Fibroblast of skin of right biceps (primary cell): ENCODE results near the gene SKAP1.

Experiments used
- DNase-seq: peaks from one replicate; pipeline ENCODE4 v3.0.0-alpha.2; 2013

The SKAP1 gene

DNA sequence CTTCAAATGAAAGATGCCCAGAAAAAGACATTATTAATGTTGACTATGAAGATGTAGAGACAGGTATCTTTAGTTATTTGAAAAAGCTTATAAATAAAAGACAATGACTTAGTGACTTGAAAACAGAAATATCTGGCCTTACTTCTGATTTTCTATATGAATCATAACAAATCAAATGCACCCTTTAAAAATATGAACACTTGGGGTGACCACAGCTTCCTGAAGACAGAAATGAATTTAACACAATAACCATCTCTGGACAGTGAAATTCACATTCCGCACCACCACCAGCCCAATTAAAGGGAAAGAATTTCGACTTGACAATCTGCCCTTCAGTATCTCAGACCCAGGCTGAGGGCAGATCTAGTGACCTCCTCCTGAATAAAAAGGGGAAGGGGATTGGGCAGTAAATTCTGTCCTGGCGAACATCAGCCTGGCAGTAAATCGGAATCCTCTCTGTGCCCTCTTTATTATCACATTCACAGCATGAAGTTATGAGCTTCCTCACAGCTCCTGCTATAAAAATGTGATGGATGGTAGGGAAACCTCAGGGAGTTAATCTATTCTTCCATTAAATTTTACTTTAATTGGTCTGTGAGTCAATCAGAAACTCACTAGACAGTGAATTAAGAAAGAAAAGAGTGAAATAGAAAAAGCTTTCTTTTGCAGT, 190.9 kb downstream of the SKAP1 start:
- DNase-seq: no peak

GRCh38 chr17:48237456-48237855, 192.6 kb downstream of the SKAP1 start:
- peak; percentile 40 for DNase-seq

- DNase-seq: peak; percentile 94
These were observed 193.3 kb downstream of the SKAP1 start for GRCh38 chr17:48236681-48237134.

DNA sequence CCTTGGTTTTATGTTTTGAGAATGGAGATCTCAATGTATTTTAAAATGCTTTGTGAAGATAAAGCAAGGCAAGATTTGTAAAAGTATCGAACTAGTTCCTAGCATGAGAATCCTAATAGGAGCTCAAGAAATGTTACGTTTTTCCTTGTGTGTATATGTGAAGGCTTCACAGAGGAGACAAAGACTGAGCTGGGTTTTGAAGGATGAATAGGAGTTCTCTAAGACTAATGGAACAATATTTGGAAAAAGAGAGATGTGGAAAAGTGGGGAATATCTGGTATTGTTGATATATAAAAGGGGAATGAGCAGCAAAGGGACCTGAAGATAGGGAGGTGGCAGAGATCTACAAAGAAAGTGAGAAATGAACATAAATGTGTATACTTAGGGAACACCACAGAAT, 195.1 kb downstream of the SKAP1 start:
- no peak for DNase-seq

GRCh38 chr17:48231995-48232959, 197.7 kb downstream of the SKAP1 start:
- no peak for DNase-seq

DNA sequence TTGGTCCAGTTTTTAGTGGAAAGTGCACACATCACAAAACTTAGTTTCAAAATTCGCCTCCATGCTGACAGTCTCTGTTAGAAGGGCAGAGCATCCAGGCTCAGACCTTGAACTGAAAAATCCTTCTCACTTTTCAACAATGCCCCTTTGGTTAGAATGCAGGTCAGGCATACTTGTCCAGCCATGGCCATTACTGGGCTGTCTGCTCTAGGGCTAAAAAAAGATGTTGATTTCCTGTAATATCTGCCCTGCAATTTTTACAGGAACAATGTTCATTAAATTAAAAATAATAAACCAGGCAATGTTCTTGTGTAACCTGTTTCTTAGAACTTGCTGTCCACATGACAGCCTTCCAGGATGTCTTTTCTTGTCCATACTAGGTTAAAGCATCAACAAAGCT, 200.1 kb downstream of the SKAP1 start:
- no peak for DNase-seq

- DNase-seq: no peak
These were observed 201.3 kb downstream of the SKAP1 start for GRCh38 chr17:48228720-48229119.

- no peak for DNase-seq
These were observed 204.1 kb downstream of the SKAP1 start for GRCh38 chr17:48225725-48226567.

DNA sequence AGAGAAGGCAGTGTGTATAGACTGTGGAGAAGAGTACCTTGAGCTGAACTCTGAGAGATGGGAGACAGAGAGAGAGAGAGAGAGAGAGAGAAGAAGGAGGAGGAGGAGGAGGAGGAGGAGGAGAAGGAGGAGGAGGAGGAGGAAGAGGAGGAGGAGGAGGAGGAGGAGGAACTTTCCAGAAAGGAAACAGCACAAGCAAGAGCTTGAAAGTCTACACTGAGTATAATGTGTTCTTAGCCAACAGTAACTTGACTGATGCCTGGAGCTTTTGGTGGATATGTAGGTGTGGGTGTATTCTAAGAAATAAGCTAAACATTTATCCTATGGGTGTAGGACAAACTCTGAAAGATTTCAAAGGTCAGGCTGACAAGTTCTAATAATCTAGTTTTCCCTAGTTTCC, 206.1 kb downstream of the SKAP1 start:
- no peak for DNase-seq

DNA sequence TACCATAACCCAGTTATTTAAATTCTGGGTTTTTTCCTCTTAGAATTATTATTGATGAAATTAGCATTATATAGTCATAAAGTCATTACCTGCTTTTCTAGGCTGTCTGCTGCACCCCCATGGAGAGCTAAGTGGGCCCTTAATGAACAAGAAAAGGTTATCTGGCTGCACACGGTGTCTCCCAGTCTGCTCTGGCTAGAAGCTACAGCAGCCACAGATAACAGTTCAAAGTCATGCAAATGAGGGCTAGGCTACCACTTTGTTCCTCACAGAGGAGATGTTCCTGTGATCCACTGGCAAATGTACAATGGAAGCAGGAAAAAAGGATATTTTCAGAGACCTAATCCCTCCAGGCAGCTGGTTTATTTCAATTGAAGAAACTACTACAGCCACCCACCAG, 210.4 kb downstream of the SKAP1 start:
- no peak for DNase-seq

- peak; percentile 40 for DNase-seq
These were observed 214.4 kb downstream of the SKAP1 start for GRCh38 chr17:48215583-48216139.

- DNase-seq: no peak
These were observed 216.2 kb downstream of the SKAP1 start for GRCh38 chr17:48213797-48214196.

DNA sequence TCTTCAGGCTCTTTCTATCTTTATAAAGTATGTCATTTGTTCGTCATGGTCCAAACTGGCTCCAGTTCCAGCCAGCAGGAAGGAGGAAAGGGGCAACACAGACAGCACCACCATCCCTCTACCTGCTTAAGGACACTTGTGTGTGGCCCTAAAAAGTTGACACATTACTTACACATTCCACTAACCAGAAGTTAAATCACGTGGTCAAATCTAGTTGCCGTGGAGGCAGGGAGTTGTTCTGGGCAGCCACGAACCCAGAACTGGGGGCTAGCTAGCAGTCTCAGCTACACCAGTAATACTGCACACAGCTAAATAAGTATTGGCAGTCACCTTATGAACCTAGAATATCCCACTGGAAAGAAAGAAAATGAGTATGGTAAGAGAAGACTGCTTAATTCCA, 218.2 kb downstream of the SKAP1 start:
- DNase-seq: no peak

- no peak for DNase-seq
These were observed 219.0 kb downstream of the SKAP1 start for GRCh38 chr17:48211011-48211410.

- no peak for DNase-seq
These were observed 220.0 kb downstream of the SKAP1 start for GRCh38 chr17:48209973-48210372.

GRCh38 chr17:48207776-48208544, 222.1 kb downstream of the SKAP1 start:
- DNase-seq: no peak

GRCh38 chr17:48207036-48207435, 223.0 kb downstream of the SKAP1 start:
- peak; percentile 11 for DNase-seq

- DNase-seq: no peak
These were observed 227.1 kb downstream of the SKAP1 start for GRCh38 chr17:48202959-48203358.

DNA sequence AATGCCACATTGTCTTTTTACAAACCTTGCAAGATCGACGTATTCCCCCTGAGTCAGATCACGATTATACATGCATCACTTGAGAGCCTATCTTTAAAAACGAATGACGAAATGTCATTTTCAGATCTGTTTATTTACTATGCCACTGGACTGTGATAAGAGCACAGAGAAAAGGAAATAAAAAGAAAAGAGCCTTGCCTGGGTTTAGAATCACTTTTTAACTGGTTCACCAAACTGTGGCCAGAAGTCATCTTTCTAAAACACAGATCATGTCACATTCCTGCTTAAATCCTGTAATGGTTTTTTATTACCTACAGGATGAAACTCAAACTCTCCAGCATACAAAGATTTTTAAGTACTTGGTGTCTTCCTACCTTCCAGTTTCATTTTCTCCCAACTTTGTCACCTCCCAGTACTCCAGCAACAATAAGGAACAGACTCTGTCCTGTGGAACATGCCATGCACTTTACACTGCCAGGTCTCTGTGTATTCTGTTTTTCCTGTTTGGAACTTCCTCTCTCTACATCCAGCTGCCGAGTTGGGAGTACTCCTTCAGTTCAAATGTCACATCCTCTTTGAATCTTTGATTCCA, 231.0 kb downstream of the SKAP1 start:
- no peak for DNase-seq

- DNase-seq: no peak
These were observed 234.1 kb downstream of the SKAP1 start for GRCh38 chr17:48195910-48196309.

GRCh38 chr17:48194097-48194550, 235.9 kb downstream of the SKAP1 start:
- peak; percentile 82 for DNase-seq
